Activated CD4-positive, alpha-beta T cell treated with anti-CD3 and anti-CD28 coated beads for 48 hours (primary cell): ENCODE results near the gene PXYLP1.

Experiments used
- DNase-seq: peaks from one replicate; pipeline ENCODE4 v3.0.0-alpha.2; 2020

The PXYLP1 gene

GRCh38 chr3:141330235-141330634 lies 98.6 kb downstream of the PXYLP1 start:
- no peak for DNase-seq

- no peak for DNase-seq
Measured at GRCh38 chr3:141330718-141331376, 99.2 kb downstream of the PXYLP1 start.

GRCh38 chr3:141331377-141332318 lies 100.0 kb downstream of the PXYLP1 start:
- DNase-seq: no peak

- DNase-seq: no peak
Measured at GRCh38 chr3:141332416-141332815, 100.8 kb downstream of the PXYLP1 start.

- DNase-seq: no peak
Measured at GRCh38 chr3:141333836-141334626, 102.4 kb downstream of the PXYLP1 start.

- no peak for DNase-seq
Measured at GRCh38 chr3:141334627-141335250, 103.1 kb downstream of the PXYLP1 start.

- no peak for DNase-seq
Measured at GRCh38 chr3:141335531-141336061, 104.0 kb downstream of the PXYLP1 start.

GRCh38 chr3:141336672-141337522 lies 105.3 kb downstream of the PXYLP1 start:
- no peak for DNase-seq

- DNase-seq: no peak
Measured at GRCh38 chr3:141337523-141337854, 105.9 kb downstream of the PXYLP1 start.

GRCh38 chr3:141337991-141338390 lies 106.4 kb downstream of the PXYLP1 start:
- no peak for DNase-seq

- no peak for DNase-seq
Measured at GRCh38 chr3:141338881-141339280, 107.3 kb downstream of the PXYLP1 start.

GRCh38 chr3:141341536-141341935 lies 109.9 kb downstream of the PXYLP1 start:
- no peak for DNase-seq

GRCh38 chr3:141342386-141342785 lies 110.8 kb downstream of the PXYLP1 start:
- DNase-seq: no peak

- DNase-seq: no peak
Measured at GRCh38 chr3:141343077-141343476, 111.5 kb downstream of the PXYLP1 start.

- no peak for DNase-seq
Measured at GRCh38 chr3:141343865-141344271, 112.2 kb downstream of the PXYLP1 start.
